DOHH2 (cell line): ENCODE data around the gene NAV2.
"Not testable (repeated sequence)": the region's sequence is repeated elsewhere in the genome, so short reads cannot be mapped to it uniquely, and the experiment has no call there.

Experiments
- EZH2phosphoT487 ChIP-seq: fragments of 200-600 bp; sonication (generic); IDR thresholded peaks from 2 replicates; pipeline ENCODE4 v1.6.1; 2017; ENCODE audit warnings: borderline replicate concordance, mild to moderate bottlenecking, antibody characterized with exemption, low read length, moderate library complexity, mixed read lengths
- TF ChIP-seq, protein P1 (sequence below): fragments of 200-600 bp; sonication (generic); IDR thresholded peaks from one replicate; pipeline ENCODE4 v1.5.1; 2014; ENCODE audit warnings: antibody characterized with exemption, mild to moderate bottlenecking, low read depth, low read length; ENCODE audit not compliant: poor library complexity, severe bottlenecking

DNA sequence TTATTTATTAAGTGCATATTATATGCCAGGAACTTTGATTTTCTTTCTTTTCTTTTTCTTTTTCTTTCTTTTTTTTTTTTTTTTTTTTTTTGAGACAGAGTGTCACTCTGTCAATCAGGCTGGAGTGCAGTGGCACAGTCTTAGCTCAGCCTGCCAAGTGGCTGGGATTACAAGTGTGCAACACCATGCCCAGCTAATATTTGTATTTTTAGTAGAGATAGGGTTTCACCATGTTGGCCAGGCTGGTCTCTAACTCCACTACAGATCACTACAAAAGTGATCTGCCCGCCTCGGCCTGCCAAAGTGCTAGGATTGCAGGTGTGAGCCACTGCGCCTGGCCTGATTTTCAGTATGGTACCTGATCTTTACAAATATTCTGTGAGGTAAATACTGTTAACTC is 182.4 kb downstream of the NAV2 start:
- TF ChIP-seq, protein P1, sequence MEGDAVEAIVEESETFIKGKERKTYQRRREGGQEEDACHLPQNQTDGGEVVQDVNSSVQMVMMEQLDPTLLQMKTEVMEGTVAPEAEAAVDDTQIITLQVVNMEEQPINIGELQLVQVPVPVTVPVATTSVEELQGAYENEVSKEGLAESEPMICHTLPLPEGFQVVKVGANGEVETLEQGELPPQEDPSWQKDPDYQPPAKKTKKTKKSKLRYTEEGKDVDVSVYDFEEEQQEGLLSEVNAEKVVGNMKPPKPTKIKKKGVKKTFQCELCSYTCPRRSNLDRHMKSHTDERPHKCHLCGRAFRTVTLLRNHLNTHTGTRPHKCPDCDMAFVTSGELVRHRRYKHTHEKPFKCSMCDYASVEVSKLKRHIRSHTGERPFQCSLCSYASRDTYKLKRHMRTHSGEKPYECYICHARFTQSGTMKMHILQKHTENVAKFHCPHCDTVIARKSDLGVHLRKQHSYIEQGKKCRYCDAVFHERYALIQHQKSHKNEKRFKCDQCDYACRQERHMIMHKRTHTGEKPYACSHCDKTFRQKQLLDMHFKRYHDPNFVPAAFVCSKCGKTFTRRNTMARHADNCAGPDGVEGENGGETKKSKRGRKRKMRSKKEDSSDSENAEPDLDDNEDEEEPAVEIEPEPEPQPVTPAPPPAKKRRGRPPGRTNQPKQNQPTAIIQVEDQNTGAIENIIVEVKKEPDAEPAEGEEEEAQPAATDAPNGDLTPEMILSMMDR = not testable (repeated sequence)
- TF ChIP-seq EZH2phosphoT487 = not testable (repeated sequence)
